GM18505 (cell line): ENCODE data around the gene CS.
"Not testable (repeated sequence)": the region's sequence is repeated elsewhere in the genome, so short reads cannot be mapped to it uniquely, and the experiment has no call there.

Source experiments
- ATAC-seq: cut with Tn5 transposase; IDR thresholded peaks from one replicate; pipeline ENCODE4 v1.9.1; 2021; ENCODE audit not compliant: unreplicated experiment
- POLR2A ChIP-seq: IDR thresholded peaks from 4 replicates; pipeline ENCODE4 v1.6.1; 2011; ENCODE audit warnings: borderline replicate concordance; ENCODE audit not compliant: insufficient read depth, insufficient read length; ENCODE audit errors: extremely low read depth

The CS gene

DNA sequence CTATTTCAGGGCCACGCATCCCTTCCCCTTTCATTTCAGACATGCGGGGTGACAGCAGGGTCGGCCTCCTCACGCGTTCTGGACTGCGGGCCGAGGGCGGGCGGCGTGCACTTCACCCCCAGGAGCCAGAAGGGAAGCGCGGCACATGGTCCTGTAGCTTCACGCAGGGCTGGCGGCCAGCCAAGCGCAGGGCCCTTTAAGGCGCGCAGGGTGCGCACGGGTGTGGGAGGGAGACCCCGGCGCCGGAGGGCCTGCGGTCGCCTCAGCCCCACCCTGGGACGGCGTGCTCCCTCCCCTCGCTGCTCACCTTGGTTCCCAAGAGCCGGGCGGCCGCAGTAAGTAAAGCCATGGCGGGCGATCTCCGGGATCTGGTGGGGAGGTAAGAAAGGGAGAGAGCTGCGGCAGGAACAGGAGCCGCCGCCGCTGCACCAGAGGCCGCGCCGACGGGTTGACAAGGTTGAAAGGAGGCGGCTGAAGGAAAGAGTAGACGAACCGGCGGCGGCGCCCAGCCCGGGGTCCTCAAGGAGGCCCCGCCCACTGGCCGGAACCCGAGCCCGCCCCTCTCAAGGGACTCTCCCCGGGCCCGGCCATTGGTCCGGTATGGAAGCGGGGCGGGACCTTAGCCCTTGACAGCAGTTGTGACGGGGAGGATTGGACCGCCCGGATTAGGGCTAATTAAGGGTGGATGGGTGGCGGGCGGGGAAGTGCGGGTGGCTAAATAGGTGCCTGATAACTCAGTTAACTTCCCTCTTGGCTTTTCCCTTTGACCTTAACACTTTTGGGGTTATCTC, at the start of gene CS:
Gene CS, minus strand, starts transcription at position 478 of the 791 bp plus-strand sequence. Its CDS starts 129 bp downstream, at position 349.
- peak; percentile 72 for TF ChIP-seq POLR2A
- ATAC-seq: peak; percentile 89

DNA sequence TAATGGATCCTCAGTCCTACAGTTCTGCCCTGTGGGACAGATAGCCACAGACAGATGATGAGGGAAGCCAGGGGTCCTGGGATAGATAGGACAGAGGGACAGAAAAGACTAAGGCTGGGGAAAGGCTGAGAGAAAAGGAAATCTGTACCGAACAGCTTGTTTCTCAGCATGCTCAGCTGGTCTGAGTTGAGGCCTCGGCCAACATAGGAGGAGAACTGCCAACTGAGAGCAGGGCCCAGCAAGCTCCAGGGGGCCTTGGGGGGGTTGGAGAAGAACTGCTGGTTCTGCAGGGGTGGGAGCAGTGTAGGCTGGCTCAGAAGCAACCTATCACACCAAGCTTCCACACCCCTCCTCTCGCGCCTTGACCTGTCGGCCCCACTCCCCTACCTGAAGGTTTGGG, 48.6 kb upstream of the CS start:
- no peak for ATAC-seq
- TF ChIP-seq POLR2A: no peak

DNA sequence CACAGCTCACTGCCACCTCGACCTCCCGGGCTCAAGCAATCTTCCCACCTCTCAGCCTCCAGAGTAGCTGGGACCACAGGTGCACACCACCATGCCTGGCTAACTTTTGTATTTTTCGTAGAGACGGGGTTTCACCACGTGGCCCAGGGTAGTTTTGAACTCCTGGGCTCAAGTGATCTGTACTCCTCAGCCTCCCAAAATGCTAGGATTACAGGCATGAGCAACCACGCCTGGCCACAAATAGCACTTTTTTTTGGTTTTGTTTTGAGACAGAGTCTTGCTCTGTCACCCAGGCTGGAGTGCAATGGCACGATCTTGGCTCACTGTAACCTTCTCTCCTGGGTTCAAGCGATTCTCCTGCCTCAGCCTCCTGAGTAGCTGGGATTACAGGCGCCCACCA, 47.1 kb upstream of the CS start:
- ATAC-seq: not testable (repeated sequence)

DNA sequence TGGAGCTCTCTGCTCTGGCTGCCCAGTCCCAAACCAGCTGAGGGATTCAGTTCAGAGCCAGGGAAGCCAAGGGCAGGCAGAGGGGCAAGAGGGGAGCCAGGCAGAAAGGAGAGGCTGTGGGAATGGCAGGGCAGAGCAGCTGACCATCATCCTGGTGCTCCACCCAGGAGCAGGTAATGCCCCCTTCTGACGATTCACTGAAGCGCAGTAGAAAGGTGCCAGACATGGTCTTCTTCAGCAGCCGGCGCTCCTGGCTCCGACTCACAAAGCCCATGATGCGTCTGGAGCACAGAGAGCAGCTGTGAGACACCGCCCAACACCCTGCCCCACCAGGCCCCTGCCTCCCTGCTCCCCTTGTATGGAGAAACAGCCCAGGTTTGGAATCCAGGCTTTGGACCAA, 46.5 kb upstream of the CS start:
- ATAC-seq: no peak

DNA sequence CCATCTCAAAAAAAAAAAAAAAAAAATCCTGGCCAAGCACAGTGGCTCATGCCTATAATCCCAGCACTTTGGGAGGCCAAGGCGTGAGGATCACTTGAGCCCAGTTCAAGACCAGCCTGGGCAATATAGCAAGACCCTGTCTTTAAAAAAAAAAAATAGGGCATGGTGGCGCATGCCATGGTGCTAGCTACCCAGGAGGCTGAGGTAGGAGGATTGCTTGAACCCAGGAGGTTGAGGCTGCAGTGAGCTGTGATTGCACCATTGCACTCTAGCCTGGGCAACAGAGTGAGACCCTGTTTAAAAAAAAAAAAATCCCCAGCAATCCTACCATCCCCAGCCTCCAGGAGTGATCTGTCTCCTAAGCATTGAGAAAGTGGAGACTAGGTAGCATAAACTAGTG, 42.2 kb upstream of the CS start:
- ATAC-seq: not testable (repeated sequence)

More for the DNA sequence above, 46.5 kb upstream of the CS start:
- TF ChIP-seq POLR2A: no peak

DNA sequence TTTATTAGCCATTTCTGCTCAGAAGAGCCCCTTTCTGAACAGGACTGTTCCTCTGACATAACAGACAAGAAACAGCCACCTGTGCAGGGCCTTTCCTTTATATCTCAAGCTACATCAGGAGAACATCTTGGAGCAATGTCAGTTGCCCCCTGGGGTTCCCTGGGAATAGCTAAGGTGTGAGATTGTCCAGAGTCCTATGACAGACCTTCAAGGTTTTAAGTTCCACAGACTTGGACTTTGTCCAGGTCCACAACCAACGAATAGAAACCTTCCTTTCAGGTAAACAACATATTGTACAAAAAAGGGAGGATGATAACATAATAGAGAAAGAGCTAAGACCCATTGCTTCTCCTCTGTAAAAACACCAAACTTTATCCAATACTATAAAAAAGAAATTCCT, 41.5 kb upstream of the CS start:
- ATAC-seq: no peak
- no peak for TF ChIP-seq POLR2A

DNA sequence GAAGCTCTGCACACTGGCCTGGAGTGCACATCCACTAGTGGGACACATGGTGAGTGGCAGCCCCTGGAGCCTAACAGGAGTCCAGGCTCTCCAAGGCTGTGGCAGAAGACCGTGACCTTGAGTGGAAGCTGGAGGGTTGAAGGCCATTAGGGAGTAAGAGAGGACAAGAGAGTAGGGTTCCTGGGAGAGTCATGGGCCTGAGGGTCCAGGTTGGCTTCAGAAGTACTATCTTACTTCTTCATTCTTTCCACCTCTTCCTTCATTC, 39.0 kb upstream of the CS start:
- no peak for TF ChIP-seq POLR2A
- ATAC-seq: no peak

DNA sequence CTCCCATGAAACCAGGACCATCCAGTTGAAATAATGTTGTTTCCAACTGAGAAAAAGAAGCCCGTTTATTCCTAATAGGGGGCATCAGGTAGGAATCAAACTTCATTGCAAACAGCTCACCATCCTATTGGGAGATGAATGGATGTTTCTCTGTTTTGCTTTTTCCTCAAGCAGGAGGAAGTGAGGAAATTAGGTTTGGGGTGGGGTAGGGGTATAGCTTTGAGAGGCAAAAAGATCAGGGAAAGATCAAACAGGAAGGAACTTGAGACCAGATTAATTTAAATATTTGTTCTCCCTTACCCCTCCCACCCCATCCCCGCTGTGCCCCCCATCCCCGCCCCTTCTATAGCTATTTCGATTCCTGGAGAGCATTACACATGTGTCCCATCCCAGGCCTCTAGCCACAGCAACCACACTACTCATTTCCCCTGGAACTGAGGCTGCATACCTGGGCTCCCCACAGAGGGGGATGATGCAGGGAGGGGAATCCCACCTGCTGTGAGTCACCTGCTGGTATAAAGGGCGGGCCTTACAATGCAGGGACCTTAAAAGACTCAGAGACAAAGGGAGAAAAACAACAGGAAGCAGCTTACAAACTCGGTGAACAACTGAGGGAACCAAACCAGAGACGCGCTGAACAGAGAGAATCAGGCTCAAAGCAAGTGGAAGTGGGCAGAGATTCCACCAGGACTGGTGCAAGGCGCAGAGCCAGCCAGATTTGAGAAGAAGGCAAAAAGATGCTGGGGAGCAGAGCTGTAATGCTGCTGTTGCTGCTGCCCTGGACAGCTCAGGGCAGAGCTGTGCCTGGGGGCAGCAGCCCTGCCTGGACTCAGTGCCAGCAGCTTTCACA, 38.4 kb upstream of the CS start, which contains the start of gene IL23A:
Gene IL23A, plus strand, starts transcription at position 577 of the 850 bp plus-strand sequence. Its CDS starts 161 bp downstream, at position 738.
- ATAC-seq: peak; percentile 32
- peak; percentile 58 for TF ChIP-seq POLR2A

DNA sequence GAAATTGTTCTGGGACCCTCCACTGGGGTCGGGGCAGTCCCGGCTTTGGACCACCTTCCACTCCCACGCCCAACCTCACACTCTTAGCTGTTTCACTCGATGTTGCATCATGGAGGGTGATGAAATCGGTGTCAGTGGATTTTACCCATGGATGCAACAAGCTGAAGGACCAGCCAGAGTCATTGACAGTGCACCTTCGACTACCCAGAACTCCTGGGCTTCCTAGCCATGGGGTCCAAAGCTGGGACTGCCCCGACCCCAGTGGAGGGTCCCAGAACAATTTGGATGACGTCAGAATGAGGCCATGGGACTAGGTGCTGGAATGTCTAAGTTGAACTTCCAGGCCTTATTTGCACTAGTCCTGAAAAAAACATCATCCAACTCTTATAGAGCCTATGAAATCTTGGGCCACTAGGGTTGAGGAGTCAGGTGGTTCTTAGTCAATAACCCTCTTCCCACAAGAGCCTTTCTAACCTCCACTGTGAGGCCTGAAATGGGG, 37.7 kb upstream of the CS start:
- TF ChIP-seq POLR2A: no peak
- no peak for ATAC-seq

DNA sequence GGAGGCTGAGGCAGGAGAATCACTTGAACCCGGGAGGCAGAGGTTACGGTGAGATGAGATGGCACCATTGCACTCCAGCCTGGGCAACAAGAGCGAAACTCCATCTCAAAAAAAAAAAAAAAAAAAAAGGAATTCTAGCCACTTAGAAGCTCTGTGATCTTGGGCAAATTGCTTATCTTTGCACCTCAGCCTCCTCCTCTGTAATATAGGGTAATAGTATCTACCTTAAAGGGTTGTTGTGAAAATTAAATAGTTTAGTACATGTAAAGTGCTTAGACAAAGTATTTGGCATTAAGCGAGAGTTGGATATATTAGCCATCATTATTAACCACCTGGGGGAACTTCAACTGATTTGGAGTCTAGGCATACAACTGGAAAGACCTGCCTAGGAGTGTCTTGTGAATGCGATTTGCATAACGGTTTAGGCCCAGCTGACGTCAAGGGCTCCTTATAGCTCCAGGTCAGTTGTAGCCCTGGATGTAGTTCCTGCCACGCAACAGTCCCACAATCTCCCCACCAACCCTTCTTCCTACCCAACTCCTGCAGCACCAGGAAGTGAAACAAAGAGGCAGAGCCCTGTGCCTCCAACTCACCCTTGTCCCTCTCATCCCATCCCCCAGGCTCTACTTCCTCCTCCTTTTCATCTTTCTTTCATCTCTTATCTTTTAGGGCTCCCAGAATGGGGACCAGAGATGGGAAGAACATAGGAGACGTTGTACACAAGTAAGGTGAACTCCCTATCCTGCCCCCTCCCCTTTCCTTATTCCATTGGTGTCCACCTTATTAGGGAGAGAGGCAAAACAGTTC, 36.4 kb upstream of the CS start:
- ATAC-seq: no peak
- TF ChIP-seq POLR2A: peak; percentile 46

DNA sequence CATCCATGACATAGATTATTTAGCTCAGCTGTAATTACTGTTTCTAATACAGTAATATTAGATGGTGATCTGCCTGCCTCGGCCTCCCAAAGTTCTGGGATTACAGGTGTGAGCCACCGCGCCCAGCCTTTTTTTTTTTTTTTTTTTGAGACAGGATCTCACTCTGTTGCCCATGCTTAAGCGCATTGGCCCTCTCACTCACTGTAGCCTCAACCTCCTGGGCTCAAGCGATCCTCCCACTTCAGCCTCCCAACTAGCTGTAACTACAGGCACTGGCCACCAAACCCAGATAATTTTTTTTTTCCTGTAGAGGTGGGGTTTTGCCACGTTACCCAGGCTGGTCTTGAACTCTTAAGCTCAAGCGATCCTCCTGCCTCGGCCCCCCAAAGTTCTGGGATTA, 35.4 kb upstream of the CS start:
- ATAC-seq: not testable (repeated sequence)

DNA sequence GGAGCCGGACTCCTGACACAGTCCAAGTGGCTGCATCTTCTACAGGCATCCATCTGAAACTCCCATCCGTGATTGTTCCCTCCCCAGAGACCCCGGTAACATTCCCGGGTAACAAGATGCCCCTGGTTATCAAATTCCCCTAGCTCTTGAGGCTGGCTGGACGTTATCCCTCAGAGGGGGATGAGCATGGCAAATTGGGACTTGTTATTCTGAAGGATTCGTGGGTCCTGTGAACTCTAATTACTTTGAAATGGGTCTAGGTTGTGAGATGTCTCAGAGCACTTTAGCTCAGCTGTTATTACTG, 34.3 kb upstream of the CS start:
- ATAC-seq: no peak
- no peak for TF ChIP-seq POLR2A

DNA sequence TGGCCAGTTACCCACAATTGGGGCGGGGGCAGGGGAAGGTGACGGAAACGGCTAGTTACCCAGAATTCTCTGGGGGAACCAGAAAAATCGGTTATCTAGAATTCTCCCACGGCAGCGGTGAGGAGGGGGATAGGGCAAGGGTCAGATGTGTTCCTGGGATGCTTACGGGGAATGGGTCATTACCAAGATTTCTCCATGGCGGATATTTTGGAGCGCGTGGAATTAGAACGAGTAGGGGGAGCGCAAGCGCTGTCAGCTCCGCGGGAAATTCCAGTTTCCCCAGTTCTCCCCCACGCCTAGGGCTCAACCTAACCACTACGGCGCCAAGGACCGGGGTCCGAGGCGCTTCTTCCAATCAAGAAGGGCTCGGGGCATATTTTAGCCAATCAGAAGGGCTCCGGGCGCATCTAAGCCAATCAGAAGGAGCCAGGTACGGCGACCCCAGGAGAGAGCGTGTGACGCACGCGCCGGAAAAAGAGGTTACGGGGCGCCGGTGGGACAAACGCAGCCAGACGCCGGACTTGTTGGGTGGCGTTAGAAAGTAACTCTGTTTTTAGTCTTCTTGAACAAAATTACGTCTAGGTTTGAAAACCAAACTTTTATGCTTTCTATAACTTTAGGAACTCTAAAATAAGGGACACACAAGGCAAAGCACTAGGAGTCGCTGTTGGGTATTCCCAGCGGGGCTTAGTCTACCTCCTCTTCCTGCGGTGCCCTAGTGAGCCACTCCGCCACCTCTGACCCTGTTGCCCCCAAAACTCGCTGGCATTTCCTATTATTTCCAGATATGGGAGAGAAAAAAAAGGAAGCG, 33.8 kb upstream of the CS start, which contains the start of gene PAN2:
Gene PAN2, minus strand, starts transcription at position 322 of the 811 bp plus-strand sequence. CDS start 906 bp downstream, outside the sequence.
- peak; percentile 89 for TF ChIP-seq POLR2A
- ATAC-seq: peak; percentile 87

DNA sequence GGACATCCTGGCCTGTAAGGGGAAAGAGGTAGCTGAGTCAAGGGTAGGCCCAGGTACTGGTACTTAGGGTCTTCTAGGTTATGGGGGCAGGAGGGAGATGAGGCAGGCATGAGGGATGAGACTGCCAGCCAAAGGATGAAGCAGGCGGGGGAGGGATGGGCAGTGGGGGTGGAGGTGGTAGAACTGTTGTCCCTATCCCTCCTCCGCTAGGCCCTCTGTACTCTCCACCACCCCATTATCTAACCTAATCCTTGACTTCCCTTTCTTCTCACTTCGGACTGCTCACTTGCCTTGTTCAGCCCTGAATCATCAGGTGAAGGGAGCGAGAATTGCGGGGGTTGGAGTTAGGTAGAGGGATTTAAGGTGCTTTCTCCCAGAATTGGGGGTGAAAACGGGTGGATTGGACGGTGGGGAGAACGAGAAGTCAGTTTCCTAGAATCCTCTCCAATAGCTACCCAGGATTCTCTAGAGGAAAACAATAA, 33.1 kb upstream of the CS start:
- no peak for ATAC-seq

More for the DNA sequence above, 33.1 kb upstream of the CS start:
- TF ChIP-seq POLR2A: no peak
